ENCODE results near the gene CREB3L2. TPM values are rescaled to one million over a fixed set of nuclear protein-coding genes. Genes with fewer than 3 reads are reported as not detected.
"Not testable (repeated sequence)": the region's sequence is repeated elsewhere in the genome, so short reads cannot be mapped to it uniquely, and the experiment has no call there.

CREB3L2 gene
- total RNA-seq, 1 donor from 2014 or later: 45.6 TPM

DNA sequence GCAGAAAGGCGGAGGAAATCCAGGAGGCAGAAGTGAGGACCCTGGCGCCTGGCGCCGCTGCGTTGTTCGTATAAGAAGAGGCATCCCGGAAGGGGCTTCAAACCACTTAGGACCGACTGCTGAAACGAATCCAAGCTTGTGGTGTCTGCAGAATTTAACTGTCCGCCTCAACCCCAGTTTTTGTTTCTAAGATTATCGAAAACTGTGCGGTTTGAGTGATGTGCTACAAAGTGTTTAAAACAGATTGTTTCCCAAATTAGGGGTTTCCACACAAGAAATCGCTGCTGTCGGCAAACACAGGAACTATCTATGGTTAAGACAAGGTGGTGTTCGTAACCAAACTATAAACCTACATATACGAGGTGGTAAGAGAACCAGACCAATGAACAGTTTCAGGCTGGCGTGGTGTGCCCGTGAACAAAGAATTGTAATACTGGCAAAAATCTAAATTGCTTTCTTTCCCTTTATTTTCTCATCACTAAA, 154.3 kb downstream of the CREB3L2 start:
- peaks cover 6% of the 10 kb centered on the region for H3K4me1 Mint-ChIP-seq
- DNase-seq: peak; percentile 60
- intact Hi-C loops (cut with micrococcal nuclease): loop anchor here (10.0 kb wide), 1 partner anchor 47 kb away; no protein-coding TSS in a partner anchor
- H3K9me3 Mint-ChIP-seq: no peaks in the 10 kb centered on the region
- peaks cover 2% of the 10 kb centered on the region for H3K36me3 Mint-ChIP-seq (ENCODE audit: low read depth)
- peaks cover 50% of the 10 kb centered on the region for H3K27me3 Mint-ChIP-seq
- no peak overlapping the region for H3K27ac Mint-ChIP-seq
- peak overlapping the region; percentile 35 for H3K4me3 Mint-ChIP-seq

- Mint-ChIP-seq H3K4me3 (peak within 1 kb of the TSS; percentile 70), H3K27ac (no peak within 1 kb of the TSS), H3K36me3 (ENCODE audit: low read depth) (peaks cover 2% of the 10 kb centered on the region), H3K27me3 (peaks cover 53% of the 10 kb centered on the region), H3K9me3 (no peaks in the 10 kb centered on the region), H3K4me1 (peaks cover 6% of the 10 kb centered on the region)
- DNase-seq: no peak
- intact Hi-C loops (cut with micrococcal nuclease): loop anchor here (10.0 kb wide), 1 partner anchor 48 kb away; no protein-coding TSS in a partner anchor
These were observed 154.9 kb downstream of the CREB3L2 start, which contains the start of gene DGKI for GRCh38 chr7:137846827-137847567. Gene DGKI (minus strand): TSS chr7:137846974.

DNA sequence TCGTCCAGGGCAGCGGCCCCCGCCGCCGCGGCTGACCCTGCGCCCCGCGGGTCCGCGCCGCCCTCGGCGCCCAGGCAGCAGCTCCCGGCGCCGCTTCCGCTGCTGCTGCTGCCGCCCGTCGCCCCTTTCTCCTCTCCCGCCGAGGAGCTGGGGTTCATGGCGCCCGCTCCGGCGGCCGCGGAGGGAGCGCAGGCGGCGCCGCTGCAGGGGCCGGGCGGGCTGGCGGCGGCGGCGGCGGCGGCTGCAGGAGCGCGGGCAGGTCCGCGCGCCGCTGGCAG, 155.4 kb downstream of the CREB3L2 start:
- Mint-ChIP-seq H3K4me1 (peaks cover 6% of the 10 kb centered on the region), H3K36me3 (ENCODE audit: low read depth) (peaks cover 2% of the 10 kb centered on the region), H3K27ac (no peak overlapping the region), H3K4me3 (no peak overlapping the region), H3K9me3 (no peaks in the 10 kb centered on the region), H3K27me3 (peaks cover 58% of the 10 kb centered on the region)
- DNase-seq: peak; percentile 70
- intact Hi-C loops (cut with micrococcal nuclease): loop anchor here (10.0 kb wide), 1 partner anchor 48 kb away; no protein-coding TSS in a partner anchor

DNA sequence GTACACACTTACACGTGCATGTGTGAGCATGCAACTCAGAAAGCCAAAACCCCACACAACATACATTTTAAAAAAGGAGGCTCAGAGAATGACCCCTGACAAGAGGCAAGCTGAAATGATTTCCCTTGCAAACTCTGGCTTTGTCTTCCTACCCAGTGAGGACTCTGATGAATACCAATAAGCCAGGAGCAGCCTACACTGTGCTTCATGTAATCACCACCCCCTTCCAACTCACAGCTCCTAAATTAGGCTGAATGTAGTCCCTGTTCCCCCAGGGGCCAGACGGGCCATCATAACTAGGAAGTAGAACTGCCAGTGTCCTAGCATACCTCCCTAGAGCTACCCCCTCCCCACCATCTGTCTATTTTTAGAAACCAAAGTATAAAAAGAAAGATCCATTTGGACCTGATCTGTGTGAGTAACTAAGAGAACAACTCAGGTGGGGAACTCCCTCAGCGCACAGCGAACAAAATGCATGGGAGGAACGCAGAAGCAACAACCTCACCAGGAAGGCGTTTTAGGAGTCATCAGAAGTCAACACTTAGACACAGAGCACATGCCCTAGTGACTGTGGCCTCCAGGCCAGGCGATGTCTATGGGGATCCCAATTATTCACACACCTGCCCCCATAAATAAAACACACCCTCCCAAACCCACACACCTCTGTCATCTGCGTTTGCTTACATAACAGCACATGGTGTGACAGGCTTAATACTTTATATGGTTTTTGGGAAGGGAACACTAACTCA, 157.0 kb downstream of the CREB3L2 start:
- DNase-seq: no peak
- Mint-ChIP-seq H3K27me3 (peaks cover 58% of the 10 kb centered on the region), H3K4me3 (no peak overlapping the region), H3K9me3 (no peaks in the 10 kb centered on the region), H3K36me3 (ENCODE audit: low read depth) (peaks cover 2% of the 10 kb centered on the region), H3K27ac (no peak overlapping the region), H3K4me1 (peaks cover 2% of the 10 kb centered on the region)
- intact Hi-C loops (cut with micrococcal nuclease): loop anchor here (10.0 kb wide), 1 partner anchor 50 kb away; no protein-coding TSS in a partner anchor

DNA sequence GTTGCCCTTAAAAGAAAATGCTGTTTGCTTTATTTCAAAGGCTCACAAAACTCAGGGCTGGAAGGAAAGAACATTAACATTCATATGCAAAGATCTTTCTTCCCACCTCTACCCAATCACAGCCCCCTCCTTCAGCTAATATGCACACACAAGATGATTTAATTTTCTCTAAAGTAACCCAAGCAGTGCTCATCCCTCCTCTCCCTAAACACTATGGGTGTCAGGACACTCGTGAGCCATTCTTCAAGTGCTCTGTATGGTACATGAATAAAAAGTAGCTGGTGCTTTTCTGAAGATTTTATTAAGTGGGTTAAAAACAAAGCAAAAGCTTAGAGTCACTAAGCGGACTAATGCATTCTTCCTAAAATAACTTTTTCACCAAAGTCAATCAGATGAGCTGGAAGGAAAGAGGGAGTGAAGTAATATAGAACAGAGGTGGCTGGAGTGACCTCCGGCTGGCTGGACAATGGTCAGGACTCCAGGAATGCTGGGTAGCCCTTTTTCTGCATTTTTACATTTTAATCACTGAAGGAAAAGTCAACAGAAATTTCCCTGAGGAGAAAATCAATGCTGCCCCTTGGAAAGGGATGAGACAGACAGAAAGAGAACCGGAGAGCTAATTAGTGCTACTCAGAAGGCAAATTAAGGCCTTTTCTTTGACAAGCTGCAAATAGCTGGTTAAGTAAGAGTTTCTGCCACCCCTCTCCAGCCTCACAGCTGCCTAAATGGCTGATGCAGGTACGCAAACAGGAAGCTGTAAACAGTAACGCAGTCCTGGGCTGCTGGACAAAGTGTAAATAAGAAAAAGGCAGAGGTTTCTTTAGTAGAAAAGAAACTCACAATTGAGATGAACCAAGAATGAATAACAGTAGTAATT, 161.7 kb downstream of the CREB3L2 start:
- H3K4me1 Mint-ChIP-seq: no peaks in the 10 kb centered on the region
- H3K9me3 Mint-ChIP-seq: no peaks in the 10 kb centered on the region
- no peaks in the 10 kb centered on the region for H3K36me3 Mint-ChIP-seq (ENCODE audit: low read depth)
- DNase-seq: no peak
- no peak overlapping the region for H3K4me3 Mint-ChIP-seq
- H3K27ac Mint-ChIP-seq: no peak overlapping the region
- intact Hi-C loops (cut with micrococcal nuclease): loop anchor here (10.0 kb wide), 1 partner anchor 55 kb away; no protein-coding TSS in a partner anchor
- H3K27me3 Mint-ChIP-seq: peaks cover 30% of the 10 kb centered on the region

DNA sequence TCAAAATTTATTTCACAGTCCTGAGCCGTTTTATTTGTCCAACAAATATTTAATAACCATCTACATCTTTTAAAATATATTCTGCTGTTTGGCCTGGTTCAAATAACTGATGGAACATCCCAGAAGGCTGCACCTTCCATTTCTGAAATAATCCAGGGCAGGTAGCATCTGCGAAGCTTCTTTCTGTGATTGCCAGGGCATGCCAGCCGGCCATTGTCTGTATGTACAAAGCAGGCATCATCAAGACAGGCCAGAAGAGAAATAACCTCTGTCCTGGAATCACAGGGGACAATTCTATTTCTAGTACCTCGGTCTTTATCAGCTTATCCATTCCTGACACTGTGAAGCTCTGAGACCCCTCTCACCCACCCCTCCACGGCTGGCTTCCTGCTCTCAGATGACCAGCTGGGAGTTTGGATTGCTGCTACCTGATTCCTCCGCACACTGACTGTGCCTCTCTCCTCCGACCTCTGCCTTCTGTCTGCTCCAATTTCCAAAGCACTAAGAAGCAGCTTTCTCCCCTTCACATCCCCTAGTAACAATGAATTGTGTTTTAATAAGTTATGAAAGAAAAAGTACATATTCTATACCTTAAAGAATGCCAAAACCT, 163.1 kb downstream of the CREB3L2 start:
- no peaks in the 10 kb centered on the region for H3K36me3 Mint-ChIP-seq (ENCODE audit: low read depth)

GRCh38 chr7:137836541-137836940, 165.3 kb downstream of the CREB3L2 start:
- Mint-ChIP-seq H3K27me3 (peaks cover 8% of the 10 kb centered on the region), H3K4me3 (no peak overlapping the region), H3K27ac (no peak overlapping the region), H3K36me3 (ENCODE audit: low read depth) (no peaks in the 10 kb centered on the region), H3K4me1 (no peaks in the 10 kb centered on the region), H3K9me3 (peaks cover 11% of the 10 kb centered on the region)
- DNase-seq: no peak
- intact Hi-C loops (cut with micrococcal nuclease): no loop called here

More for the DNA sequence above, 163.1 kb downstream of the CREB3L2 start:
- Mint-ChIP-seq H3K9me3 (no peaks in the 10 kb centered on the region), H3K27ac (no peak overlapping the region), H3K4me3 (no peak overlapping the region), H3K27me3 (peaks cover 18% of the 10 kb centered on the region), H3K4me1 (no peaks in the 10 kb centered on the region)
- intact Hi-C loops (cut with micrococcal nuclease): no loop called here
- DNase-seq: no peak

GRCh38 chr7:137836113-137836509, 165.8 kb downstream of the CREB3L2 start:
- H3K27ac Mint-ChIP-seq: no peak overlapping the region
- H3K9me3 Mint-ChIP-seq: peaks cover 11% of the 10 kb centered on the region
- peaks cover 6% of the 10 kb centered on the region for H3K27me3 Mint-ChIP-seq
- no peak for DNase-seq
- no peaks in the 10 kb centered on the region for H3K36me3 Mint-ChIP-seq (ENCODE audit: low read depth)
- no peak overlapping the region for H3K4me3 Mint-ChIP-seq
- no peaks in the 10 kb centered on the region for H3K4me1 Mint-ChIP-seq
- intact Hi-C loops (cut with micrococcal nuclease): no loop called here

GRCh38 chr7:137835486-137836112, 166.3 kb downstream of the CREB3L2 start:
- Mint-ChIP-seq H3K4me1 (no peaks in the 10 kb centered on the region), H3K4me3 (no peak overlapping the region), H3K27me3 (peaks cover 6% of the 10 kb centered on the region), H3K9me3 (peaks cover 11% of the 10 kb centered on the region), H3K36me3 (ENCODE audit: low read depth) (no peaks in the 10 kb centered on the region), H3K27ac (no peak overlapping the region)
- intact Hi-C loops (cut with micrococcal nuclease): no loop called here
- DNase-seq: no peak

DNA sequence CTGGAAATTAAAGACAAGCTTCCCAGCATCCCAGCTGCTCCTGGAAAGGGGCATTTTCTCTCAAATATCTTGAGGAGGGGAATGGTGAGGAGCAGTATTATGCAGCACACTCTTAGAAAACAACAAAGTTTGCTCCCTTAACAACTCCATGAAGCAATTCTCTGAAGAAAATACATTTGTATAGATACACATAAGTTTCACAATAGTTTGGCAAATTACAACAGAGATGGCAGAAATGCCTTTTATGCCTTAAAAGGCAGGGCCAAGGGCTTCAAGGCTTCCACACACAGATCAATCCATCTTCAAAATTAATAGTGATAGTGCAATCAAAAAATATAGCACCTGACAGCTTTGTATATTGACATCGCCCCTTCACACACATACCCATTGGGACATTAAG, 167.3 kb downstream of the CREB3L2 start:
- intact Hi-C loops (cut with micrococcal nuclease): no loop called here
- no peaks in the 10 kb centered on the region for H3K4me1 Mint-ChIP-seq

DNA sequence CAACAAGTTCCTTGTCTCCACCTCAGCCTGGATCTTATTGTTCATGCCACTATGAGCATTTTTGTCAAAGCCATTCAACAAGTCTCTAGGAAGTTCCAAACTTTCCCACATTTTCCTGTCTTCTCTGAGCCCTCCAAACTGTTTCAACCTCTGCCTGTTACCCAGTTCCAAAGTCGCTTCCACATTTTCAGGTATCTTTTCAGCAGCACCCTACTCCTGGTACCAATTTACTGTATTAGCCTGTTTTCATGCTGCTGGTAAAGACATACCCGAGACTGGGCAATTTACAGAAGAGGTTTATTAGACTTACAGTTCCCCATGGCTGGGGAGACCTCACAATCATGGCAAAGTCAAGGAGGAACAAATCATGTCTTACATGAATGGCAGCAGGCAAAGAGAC, 168.9 kb downstream of the CREB3L2 start:
- H3K27me3 Mint-ChIP-seq; H3K36me3 Mint-ChIP-seq (ENCODE audit: low read depth); intact Hi-C loops (cut with micrococcal nuclease); H3K27ac Mint-ChIP-seq; H3K4me1 Mint-ChIP-seq; H3K4me3 Mint-ChIP-seq; DNase-seq: not testable (repeated sequence)
- peaks cover 11% of the 10 kb centered on the region for H3K9me3 Mint-ChIP-seq

More for the DNA sequence above, 167.3 kb downstream of the CREB3L2 start:
- no peak for DNase-seq
- no peak overlapping the region for H3K4me3 Mint-ChIP-seq
- H3K27me3 Mint-ChIP-seq: peaks cover 3% of the 10 kb centered on the region
- no peaks in the 10 kb centered on the region for H3K36me3 Mint-ChIP-seq (ENCODE audit: low read depth)
- H3K27ac Mint-ChIP-seq: no peak overlapping the region
- peaks cover 11% of the 10 kb centered on the region for H3K9me3 Mint-ChIP-seq

DNA sequence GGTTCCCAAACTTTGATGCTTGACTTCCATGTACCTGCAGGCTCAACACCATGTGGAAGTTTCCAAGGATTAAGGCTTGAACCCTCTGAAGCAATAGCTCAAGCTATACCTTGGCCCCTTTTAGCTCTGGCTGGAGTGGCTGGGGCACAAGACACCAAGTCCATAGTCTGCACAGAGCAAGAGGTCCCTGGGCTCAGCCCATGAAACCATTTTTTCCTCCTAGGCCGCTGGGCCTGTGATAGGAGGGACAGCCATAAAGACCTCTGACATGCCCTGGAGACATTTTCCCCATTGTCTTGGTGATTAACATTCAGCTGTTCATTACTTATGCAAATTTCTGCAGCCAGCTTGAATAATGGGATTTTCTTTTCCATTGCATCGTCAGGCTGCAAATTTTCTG, 169.5 kb downstream of the CREB3L2 start:
- no peak for DNase-seq
- H3K9me3 Mint-ChIP-seq: peaks cover 11% of the 10 kb centered on the region
- no peak overlapping the region for H3K27ac Mint-ChIP-seq
- H3K4me1 Mint-ChIP-seq: no peaks in the 10 kb centered on the region
- no peaks in the 10 kb centered on the region for H3K36me3 Mint-ChIP-seq (ENCODE audit: low read depth)
- peaks cover 5% of the 10 kb centered on the region for H3K27me3 Mint-ChIP-seq
- intact Hi-C loops (cut with micrococcal nuclease): no loop called here
- no peak overlapping the region for H3K4me3 Mint-ChIP-seq

DNA sequence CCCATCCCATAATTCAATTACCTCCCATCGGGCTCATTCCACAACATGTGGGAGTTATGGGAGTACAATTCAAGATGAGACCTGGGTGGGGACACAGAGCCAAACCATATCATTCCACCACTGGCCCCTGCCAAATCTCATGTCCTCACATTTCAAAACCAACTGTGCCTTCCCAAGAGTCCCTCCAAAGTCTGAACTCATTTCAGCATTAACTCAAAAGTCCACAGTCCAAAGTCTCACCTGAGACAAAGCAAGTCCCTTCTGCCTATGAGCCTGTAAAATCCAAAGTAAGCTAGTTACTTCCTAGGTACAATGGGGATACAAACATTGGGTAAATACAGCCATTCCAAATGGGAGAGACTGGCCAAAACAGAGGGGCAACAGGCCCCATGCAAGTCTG, 170.3 kb downstream of the CREB3L2 start:
- intact Hi-C loops (cut with micrococcal nuclease); H3K27ac Mint-ChIP-seq; H3K36me3 Mint-ChIP-seq (ENCODE audit: low read depth); H3K27me3 Mint-ChIP-seq; H3K4me3 Mint-ChIP-seq; H3K4me1 Mint-ChIP-seq; DNase-seq: not testable (repeated sequence)
- H3K9me3 Mint-ChIP-seq: peaks cover 11% of the 10 kb centered on the region

Data from activated CD4-positive, alpha-beta T cell treated with anti-CD3 and anti-CD28 coated beads, Interleukin-2, amount 10 ng/mL, durations not matched to agents 24 days and 14 days (primary cell).